ENCODE measurements around the gene TCN1.
"Not testable (repeated sequence)": the region's sequence is repeated elsewhere in the genome, so short reads cannot be mapped to it uniquely, and the experiment has no call there.

The TCN1 gene

DNA sequence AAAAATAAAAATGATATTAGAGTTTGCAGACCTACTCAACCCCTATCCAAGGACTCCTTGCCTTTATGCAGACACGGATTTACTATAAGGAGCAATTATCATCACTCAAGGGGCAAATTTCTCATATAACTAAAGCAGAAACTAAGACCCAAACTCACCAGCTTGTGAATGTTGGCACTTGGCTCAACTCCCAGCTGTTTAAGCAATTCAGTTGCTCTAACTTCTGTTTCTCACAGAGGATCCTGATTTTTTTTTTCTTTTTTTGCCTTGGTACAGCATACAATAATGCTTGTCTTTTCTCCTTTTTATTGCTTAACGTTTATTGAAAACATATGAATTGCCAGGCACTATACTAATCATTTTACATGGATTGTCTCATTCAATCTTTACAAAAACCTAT is 11.4 kb downstream of the TCN1 start:
- DNase-seq = no peak

DNA sequence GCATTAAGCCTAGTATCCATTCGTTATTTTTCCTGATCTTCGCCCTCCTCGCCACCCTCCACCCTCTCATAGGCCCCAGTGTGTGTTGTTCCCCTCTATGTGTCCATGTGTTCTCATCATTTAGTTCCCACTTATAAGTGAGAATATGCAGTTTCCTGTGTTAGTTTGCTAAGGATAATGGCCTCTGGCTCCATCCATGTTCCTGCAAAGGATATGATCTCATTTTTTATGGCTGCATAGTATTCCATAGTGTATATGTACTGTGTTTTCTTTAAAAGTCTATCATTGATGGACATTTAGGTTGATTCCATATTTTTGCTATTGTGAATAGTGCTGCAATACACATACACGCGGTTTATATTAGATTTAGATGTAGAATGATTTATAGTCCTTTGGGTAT is 14.9 kb downstream of the TCN1 start:
- not testable (repeated sequence) for DNase-seq

DNA sequence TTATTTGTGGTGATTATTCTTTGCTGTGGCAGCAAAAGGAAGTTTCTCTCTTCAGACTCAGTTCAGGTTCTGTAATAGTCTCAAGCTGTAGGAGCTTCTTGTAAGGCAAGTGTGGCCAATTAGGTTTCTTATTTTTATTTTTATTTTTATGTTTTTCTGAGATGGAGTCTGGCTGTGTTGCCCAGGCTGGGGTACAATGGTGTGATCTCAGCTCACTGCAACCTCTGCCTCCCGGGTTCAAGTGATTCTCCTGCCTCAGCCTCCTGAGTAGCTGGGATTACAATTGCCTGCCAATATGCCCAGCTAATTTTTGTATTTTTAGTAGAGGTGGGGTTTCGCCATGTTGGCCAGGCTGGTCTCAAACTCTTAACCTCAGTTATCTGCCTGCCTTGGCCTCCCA is 16.7 kb downstream of the TCN1 start:
- not testable (repeated sequence) for DNase-seq

DNA sequence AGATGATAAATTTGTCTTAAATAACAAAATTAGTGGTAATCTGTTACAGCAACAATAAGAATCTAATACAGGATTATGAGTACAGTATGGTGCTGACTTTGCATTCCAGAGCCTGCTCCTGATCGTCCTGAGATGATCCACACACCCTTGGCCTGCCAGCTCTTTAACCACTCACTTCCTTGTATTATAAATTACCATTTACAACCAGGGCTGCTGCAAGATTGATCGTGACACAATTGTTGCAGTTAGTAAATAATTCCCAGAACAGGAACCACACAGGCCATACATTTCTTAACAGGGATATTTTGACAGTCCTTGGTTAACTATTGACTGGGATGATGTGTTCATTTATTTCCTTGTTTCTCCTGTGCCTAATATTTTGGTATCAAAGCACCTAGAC is 17.2 kb downstream of the TCN1 start:
- no peak for DNase-seq

DNA sequence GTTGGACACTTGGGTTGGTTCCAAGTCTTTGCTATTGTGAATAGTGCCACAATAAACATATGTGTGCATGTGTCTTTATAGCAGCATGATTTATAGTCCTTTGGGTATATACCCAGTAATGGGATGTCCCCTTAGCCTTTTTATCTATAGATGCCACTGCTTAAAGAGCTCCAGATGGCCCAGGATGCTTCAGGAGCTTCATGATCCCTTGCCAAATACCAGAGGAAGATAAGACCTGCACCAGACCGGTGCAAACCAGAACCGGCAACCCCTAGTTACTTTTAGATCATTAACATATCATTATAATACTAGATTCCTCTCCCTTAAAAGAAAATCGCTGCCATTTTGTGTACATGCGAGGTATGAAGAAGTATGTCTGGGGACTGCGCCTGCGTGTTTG is 17.8 kb downstream of the TCN1 start:
- DNase-seq = not testable (repeated sequence)

DNA sequence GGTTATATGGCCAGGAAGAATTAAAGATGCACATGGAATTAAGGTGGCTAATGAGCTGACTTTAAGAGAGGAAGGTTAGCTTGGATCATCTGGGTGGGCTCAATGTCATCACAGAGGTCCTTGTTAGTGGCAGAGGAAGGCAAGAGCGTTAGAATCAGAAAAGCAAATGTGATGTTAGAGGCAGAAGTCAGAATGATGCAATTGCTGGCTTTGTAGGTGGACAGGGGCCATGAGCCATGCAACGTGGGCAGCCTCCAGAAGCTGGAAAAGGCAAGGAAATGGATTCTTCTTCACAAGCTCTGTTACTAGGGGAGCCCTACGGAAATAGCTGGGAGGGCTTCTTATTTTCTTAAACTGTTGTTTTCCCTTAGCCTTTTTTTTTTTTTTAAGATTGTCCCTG is 18.7 kb downstream of the TCN1 start:
- DNase-seq = no peak

DNA sequence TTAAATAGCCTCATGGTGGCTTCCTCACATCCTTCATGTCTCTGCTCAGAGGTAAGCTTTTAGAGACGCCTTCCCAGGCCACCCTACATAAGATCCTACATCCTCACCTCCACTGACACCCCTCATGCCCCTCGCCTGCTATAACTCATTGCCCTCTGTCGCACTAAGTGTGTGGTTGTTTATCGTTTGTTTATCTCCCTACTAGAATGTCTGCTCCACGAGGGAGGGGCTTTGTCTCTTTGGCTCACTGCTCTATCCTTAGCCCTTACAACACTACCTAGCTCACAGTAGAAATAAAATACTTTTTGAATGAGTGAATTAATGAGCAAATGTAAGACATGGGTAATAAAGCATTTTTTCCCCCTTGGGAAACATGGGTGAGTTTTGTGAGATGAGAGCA is 19.7 kb downstream of the TCN1 start:
- DNase-seq = no peak

DNA sequence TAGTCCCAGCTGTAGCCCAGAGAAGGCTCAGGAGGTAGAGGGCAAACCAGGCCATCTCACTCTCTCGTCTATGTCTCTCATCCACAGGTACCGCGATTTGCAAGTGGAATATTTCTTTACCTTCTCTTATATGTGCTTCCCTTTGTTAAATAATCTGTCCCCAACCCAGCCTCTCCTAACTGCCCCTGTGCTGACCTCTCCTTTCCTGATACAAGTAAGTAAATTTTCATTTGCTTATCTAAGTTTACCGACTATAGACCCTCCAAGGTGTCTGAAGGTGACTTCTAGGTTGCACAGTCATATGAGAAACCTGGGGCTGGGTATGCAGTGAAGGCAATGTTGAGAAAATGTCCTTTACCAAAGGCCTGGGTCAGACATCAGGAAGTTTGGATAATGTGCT is 20.9 kb downstream of the TCN1 start, which contains the start of gene CBLIF:
Gene CBLIF, minus strand, starts transcription at position 101 of the 400 bp plus-strand sequence. Its CDS starts 46 bp downstream, at position 55.
- DNase-seq = no peak

DNA sequence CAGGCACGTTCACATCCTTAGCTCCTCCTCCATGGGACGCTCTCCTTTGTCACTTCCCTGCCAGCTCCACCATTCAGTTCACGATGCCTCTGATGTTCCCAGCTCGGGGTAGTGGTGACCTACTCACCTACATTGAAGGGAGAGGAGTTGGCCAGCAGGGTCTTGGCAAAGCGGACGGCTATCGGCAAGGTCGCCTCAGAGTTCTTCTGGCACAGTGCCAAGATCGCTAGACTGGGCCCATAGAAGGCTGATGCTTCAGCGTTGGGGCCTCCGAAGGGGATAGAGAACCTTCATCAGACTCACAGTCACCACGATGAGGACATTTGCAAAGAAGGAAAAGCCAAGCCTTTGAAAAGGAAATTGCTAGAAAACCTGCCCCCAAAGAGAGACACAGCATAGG is 24.0 kb downstream of the TCN1 start:
- DNase-seq = no peak

DNA sequence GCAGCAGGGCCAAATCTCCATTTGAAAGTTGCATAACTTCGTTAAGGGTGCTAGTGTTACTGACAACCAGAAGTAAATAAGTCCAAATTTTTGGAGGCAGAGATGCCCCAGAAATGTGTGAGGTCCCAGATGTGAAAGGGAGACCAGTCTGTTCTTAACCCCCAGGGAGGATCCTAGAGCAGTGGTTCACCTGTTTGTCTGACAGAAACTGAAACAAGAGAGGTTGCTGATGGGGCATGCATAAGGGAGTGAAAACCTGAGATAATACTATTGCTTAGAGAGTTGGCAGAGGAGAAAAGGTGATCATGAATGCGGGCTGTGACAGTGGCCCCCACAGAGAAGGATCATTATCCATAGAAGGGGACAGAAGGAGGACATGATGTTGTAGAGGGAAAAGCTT is 24.8 kb downstream of the TCN1 start:
- DNase-seq = no peak

DNA sequence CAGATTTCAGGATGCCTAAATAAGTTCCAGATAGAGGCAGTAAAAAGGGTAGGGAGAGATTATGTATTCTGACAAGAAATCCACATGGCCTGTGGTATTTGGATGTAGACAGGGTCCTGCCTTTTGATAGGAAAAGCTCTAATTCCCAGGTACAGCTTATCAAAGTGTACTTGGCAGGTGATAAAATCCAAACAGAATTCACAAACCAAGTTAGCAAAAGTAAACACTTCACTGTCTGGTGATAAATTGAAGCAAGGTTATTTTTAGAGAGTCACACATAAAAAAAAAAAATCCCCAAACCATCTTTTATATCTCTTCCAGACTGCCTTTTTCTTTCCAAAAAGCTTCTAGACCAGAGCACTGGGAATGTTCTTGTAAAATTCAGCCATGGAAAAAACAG is 26.7 kb downstream of the TCN1 start:
- DNase-seq = no peak

DNA sequence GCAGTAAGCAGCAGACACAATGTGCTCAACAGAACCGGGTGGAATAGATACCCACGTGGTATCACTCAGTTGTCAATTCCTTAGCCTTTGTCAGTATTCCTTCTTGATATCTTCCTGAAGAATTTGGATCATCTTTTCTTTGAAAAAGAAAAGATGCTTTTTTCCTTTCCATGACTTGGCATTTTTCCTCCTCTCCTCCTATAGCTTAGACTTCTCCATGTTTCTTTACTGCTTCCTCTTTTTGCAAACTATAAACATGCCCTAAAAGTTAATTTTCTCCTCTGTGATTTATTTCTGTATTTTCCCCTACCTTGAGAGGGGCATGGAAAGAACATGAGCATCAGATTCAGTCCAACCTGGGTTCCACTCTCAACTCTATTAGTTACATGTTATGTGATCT is 32.7 kb downstream of the TCN1 start:
- DNase-seq = no peak

DNA sequence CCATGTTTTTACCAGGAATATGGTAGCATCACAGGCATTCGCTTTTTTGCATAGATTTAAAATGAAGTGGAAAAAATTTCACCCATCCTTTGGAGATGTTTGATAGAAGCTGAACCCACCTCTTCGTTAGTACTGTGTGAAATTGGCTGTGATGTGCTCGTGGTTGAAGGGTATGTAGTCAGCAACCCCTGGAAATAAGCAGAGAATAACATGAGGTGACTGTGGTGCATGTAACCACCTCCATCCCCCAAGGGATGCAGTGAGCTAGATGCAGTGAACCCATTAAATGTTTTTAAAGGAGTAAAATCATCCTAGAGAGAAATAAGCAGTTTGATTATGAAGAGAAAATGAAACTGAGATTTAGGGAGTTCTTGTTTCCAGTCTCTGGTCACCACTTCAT is 36.9 kb downstream of the TCN1 start:
- DNase-seq = no peak

DNA sequence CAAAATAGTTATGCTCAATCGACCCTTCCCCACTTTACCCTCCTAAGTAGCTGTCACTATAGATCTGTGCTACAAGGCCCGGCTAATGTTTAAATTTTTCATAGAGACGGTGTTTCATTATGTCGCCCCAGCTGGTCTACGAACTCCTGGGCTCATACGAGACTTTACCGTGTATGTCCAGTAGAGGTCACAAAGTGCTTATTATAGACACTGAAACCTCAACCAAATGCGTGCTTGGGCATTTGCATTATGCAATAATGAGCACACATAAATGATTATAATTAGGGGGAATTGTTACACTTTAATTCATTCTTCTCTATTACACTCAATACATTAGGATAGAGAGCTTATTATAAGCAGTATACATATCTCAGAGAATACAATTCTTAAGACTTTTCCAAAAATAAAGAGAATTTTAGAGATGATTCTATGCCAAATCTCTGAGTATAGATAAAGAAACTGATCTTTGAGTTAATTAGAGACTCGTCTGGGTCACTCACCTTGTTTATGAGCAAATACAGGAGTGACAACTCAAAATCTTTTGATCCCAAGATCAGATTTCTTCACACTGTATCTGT is 43.2 kb downstream of the TCN1 start:
- DNase-seq = no peak

DNA sequence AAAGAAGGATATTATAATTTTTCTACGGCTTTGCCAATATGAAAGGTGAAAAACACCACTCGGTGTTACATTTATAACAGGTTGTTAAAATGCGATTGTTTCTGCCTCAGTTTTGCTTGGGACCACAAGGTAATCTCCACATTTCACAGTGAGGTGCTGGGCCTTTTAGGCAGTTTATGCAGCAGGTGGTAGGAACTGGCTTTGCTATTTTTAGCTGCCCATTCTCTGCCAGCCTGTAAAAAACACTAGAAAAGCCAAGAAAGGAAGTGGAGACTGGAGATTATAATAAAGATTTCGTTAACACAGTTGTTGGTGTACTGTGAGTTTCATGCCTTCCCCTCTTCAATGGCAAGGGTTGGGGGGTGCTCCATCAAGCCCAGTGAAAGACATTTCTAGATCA is 47.7 kb downstream of the TCN1 start:
- no peak for DNase-seq

DNA sequence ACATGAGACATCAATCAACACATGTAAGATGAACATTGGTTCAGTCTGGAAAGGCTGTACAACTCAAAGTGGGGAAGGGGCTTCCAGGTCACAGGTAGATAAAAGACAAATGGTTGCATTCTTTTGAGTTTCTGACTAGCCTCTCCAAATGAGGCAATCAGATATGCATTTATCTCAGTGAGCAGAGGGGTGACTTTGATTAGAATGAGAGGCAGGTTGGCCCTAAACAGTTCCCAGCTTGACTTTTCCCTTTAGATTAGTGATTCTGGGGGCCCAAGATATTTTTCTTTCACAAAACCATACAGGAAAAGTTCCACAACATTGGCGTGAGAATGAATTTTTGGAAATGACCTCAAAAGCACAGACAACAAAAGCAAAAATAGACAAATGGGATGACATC is 49.9 kb downstream of the TCN1 start:
- not testable (repeated sequence) for DNase-seq

DNA sequence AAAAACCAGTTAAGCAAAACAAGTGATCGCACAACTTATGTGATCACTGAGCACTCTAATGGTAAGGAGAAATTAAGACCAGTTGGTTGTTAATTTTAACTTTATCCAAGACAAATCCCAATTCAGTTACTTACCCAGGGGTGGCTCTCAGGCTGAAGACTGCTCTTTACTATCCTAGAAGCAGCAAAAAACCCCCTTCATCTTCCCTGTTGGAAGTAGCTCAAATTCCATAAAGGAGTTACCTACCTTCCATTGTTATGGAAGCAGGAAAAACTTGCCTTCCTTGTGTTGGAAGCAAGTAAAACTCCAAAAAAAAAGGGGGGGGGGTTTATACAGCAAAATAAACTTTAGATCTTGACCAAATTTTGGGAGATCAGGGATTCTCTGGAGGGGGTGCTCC is 50.5 kb downstream of the TCN1 start:
- DNase-seq = no peak

DNA sequence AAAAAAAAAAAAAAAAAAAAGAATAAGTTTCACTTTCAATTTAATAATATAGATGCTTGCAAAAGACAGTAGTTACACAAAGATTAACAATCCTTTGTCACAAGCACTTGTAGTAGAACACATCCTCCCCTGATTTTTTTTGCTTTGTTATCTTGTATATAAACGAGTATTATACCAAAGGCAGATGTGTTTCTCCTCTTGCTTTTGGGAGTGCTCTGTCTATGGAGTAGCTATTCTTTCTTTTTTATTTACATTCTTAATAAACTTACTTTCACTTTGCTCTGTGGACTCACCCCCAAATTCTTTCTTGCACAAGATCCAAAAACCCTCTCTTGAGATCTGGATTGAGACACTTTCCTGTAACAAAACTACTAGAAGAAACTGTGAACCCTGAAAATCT is 52.3 kb downstream of the TCN1 start:
- no peak for DNase-seq

DNA sequence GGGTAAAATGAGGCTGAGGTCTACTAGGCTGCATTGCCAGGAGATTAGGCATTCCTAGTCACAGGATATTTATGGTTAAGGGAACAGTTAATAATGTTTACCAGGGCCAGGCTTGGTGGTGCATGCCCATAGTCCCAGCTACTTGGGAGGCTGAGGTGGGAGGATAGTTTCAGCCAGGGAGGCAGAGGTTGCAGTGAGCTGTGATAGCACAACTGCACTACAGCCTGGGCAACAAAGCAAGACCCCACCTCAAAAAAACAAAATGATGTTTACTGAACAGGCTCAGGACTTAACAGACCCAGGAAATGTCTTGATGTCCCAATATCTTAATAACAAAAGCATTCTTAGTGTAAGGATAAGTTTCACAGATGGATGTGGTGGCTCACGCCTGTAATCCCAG is 52.9 kb downstream of the TCN1 start:
- no peak for DNase-seq

DNA sequence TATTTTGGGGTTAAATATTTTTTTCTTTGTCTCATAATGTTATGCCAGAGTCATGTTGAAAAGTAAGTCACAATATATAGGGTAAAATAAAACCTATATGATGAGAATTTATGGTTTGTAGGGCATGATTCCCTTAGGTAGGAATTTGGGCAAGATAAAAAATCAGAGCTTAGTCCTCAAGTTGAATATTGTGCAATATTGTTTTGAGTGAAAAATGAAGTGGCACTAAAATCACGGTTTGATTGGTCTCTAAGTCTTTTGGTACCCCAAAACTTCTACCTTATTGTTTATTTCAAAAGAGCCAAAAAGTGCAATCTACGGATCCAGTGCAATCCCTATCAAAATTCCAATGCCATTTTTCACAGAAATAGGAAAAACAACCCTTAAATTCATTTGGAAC is 54.1 kb downstream of the TCN1 start:
- no peak for DNase-seq

DNA sequence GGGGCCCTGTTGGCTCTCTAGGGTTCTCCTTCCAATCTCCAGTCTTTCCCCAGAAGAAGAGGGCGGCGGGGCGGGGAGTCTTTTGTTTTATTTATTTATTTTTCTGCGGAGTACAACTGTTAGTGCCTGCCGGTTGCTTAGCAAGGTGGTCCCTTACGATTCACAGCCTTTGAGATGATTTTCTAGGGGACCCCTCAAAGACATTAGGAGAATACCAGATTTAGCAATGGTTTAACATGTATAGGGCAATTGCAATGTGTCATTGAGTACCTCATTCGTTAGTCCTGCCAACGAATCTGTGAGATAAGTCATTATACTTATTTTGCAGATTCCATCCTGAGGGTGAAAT is 55.4 kb downstream of the TCN1 start:
- no peak for DNase-seq

DNA sequence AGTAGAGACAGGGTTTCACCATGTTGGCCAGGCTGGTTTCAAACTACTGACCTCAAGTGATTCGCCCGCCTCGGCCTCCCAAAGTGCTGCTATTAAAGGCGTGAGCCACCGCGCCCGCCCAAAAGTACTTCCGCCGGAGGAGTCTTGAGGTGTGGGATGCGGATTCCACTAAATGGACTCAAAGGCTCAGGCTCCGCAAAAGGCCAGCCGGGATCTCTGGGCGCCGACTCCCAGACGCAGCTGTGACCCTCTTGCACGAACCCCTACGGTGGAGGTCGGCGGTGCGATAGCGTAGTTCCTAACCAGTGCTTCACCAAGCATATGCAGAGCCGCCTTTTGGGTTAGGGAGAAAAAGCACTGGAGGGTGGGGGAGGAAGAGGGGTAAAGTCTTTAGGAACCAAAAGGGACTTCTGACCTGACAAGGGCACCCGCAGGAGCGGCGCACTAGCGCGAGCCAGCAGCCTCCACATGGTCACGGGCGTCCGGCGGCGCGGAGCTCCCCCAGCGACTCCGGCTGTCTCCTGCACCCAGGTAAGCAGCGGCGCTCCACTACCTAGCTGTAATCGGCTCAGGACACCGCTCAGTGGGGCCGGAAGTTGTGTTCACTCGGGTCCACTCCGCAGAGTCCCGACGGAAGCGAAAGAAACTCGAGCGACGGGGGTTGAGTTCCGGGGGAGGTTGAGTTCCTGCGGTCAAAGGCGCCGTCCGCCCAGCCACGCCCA is 55.9 kb downstream of the TCN1 start, which contains the start of gene MRPL16:
Gene MRPL16, minus strand, starts transcription at position 590 of the 722 bp plus-strand sequence. Its CDS starts 120 bp downstream, at position 470.
- DNase-seq = peak; percentile 42

DNA sequence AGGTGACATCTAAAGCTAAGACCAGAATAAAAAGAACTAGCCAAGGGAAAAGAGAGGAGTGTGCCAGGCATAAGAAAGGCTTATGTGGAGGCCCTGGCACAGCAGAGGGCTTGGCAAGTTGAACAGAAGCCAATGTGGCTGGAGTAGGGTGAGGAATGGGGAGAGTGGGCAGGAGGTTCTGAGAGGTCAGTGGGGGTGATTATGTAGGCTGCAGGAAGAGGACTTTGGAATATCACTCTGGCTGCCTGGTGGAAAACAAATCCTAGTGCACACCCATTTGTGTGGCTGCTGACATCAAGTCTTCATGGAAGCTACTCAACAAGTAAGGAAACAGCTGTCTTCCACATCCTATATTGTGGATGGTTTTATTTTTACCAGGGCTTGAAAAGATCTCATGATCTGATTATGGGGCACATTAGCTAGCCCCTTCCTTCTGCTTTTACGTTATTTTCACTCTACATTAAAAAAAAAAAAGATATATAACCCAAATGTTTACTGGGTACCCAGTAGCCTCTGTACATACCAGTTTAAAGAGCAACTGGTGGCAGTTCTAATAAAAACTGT is 59.2 kb downstream of the TCN1 start:
- no peak for DNase-seq

DNA sequence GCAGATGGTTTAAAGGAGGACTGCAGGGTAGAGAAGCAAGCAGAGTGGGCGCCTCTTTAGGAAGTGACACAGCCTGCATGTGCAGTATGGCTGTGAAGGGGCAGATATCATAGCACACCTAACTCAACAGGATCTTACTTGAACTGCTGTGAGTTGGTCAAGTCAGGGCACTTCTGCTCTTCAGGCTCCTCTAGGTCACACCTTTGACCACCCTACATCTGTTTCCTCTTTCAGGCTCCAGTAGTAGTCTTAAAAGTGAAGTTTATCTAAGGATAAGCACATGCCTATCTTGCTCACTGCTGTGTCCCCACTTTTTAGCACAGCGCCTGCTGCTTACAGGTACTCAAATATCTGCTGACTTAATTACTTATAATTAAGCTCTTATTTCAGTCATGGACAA is 62.2 kb downstream of the TCN1 start:
- DNase-seq = no peak
